Peyer's patch (tissue), 4 donors: ENCODE results near the gene MAP2K3.
"Not testable (repeated sequence)": the region's sequence is repeated elsewhere in the genome, so short reads cannot be mapped to it uniquely, and the experiment has no call there.

Source experiments
- CTCF ChIP-seq, 6 experiments: fragments of 450-650 bp in 4 of 6; fragments of 200-600 bp in 2 of 6; sonication (generic) in 1 of 6; IDR thresholded peaks; one replicate each; pipeline ENCODE4 v1.5.1; 2017 to 2019; ENCODE audit warnings: antibody characterized with exemption in 6 of 6, mild to moderate bottlenecking in 3 of 6, moderate library complexity in 1 of 6
- POLR2A ChIP-seq, 2 donors: fragments of 450-650 bp; IDR thresholded peaks; one replicate each; pipeline ENCODE4 v1.5.1; 2017; ENCODE audit warnings: antibody characterized with exemption in 2 of 2, mild to moderate bottlenecking in 2 of 2, moderate library complexity in 2 of 2

DNA sequence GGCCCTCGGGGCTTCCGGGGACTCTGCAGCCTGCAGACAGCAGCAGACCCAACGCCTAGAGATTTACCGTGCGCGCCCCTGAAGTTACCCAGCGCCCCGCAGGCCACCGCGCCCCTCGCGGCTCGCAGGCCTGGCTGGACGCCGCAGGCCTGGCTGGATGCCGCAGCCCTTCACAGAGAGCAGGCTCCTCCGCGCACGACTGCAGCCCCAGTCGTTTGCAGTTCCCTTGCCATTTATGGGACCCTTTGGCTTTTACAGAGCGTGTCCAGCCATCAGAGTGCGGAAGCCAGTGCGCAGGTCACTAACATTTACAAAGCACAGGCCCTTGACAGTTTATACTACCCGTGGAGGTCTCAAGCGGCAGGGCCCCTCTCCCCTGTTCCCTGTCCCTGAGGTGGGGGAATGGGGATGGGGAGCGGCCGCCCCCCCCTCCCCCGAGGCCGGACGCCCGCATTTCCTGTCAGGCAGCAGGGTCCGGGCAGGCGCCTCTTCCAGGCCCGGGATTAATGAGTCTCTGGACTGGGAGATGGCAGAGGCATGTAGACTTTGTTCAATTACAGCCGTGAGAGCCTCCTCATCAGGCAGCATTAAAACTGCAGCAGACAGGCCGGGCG, 32.5 kb downstream of the MAP2K3 start:
- not testable (repeated sequence) for TF ChIP-seq CTCF, POLR2A (IDR thresholded peaks at IDR 0.05)
